Activated CD4-positive, alpha-beta T cell treated with anti-CD3 and anti-CD28 coated beads, Interleukin-2, amount 10 ng/mL, durations not matched to agents 24 days and 14 days (primary cell): ENCODE measurements around the gene SKAP1. TPM values are rescaled to one million over a fixed set of nuclear protein-coding genes. Genes with fewer than 3 reads are reported as not detected.

Experiments used
- DNase-seq: peaks from one replicate; pipeline ENCODE4 v3.0.0; 2022
- H3K27ac Mint-ChIP-seq: one replicate; pipeline ENCODE4 v1.8.0; 2022; ENCODE audit warnings: mild to moderate bottlenecking, mixed read lengths
- H3K27me3 Mint-ChIP-seq: one replicate; pipeline ENCODE4 v1.8.0; 2022; ENCODE audit warnings: mixed read lengths
- H3K36me3 Mint-ChIP-seq: one replicate; pipeline ENCODE4 v1.8.0; 2022; ENCODE audit warnings: low read depth, mild to moderate bottlenecking, mixed read lengths
- H3K4me1 Mint-ChIP-seq: one replicate; pipeline ENCODE4 v1.8.0; 2021; ENCODE audit warnings: mixed read lengths
- H3K4me3 Mint-ChIP-seq: one replicate; pipeline ENCODE4 v1.8.0; 2022; ENCODE audit warnings: mild to moderate bottlenecking, moderate library complexity, mixed read lengths
- H3K9me3 Mint-ChIP-seq: one replicate; pipeline ENCODE4 v1.8.0; 2021; ENCODE audit warnings: mixed read lengths
- intact Hi-C: fragments of 100-400 bp; cut with micrococcal nuclease; formaldehyde crosslinking; loops from one replicate; pipeline ENCODE4 v1.15.1; 2023
- total RNA-seq: library from RNA; stranded (reverse); gene quantifications from 2 replicates; pipeline ENCODE4 v1.2.3, GENCODE V29; 2022

The SKAP1 gene
- total RNA-seq, 1 donor from 2014 or later, result 59.3 TPM

DNA sequence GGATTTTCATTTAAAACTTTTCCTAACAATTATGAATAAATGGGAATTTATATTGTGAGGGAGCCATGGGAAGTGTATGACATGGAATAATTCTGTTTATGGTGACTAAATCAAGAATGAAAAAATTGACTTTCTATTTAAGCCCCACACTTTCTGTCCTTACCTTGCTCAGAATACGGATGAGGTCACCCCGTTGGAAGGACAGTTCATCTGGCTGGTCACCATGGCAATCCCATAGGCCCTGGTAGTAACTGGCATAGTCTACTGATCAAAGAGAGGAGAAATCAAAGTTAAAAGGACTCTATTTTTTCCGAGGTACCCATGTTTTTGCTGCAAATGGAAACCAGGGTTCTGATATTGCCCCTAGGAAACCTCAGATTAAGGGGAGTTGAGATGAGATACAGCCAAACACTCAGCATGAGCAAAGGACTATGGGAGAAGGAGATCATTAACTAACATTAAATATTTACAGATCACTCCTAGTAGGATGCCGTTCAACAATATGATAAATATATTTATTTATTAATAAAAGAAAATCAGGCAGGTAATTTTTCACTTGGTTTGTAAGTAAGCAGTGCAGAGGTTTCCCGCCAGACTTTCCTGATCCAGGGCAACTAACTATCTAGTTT, 267.6 kb downstream of the SKAP1 start:
- H3K27me3 Mint-ChIP-seq, result no peaks in the 10 kb centered on the region
- peaks cover 5% of the 10 kb centered on the region for H3K4me1 Mint-ChIP-seq
- no peak for DNase-seq
- no peak overlapping the region for H3K4me3 Mint-ChIP-seq
- H3K9me3 Mint-ChIP-seq, result no peaks in the 10 kb centered on the region
- H3K36me3 Mint-ChIP-seq, result peaks cover 26% of the 10 kb centered on the region
- intact Hi-C loops, result no loop called here
- H3K27ac Mint-ChIP-seq, result no peak overlapping the region

DNA sequence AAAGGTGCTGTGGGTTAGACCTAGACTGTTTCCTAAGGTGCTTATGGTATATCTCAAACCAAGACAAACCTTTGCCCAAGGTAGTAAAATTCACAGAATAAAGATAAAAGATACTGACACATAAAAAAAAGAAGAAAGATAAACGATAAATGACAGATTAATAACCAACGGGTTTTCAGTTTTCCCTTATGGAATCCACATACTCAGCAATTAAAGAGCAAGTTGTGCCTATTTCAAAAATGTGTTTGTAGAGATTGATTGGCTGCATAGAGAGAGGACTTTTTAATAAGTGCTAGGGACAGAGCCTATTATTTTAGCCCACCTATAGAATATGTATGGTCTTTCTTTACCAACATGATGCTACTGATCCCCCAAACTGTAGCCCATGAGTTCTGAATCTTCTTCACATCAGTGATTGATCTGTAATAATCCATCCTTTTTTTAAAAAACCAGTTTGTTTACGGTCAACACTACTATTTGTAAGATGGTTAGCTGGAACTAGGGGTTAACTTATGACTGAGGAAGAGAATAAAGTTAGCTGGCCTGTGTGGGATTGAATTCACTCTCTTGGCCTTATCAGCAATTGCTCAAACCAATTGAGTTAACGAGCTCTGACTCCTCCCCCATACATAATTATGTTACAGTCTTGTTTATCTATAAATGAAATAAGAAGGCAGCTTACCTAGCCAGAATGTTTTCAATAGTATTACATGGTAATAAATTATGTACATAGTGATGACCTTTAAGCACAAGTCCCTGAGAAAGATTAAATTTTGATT, 268.7 kb downstream of the SKAP1 start:
- intact Hi-C loops, result no loop called here
- Mint-ChIP-seq H3K4me3 (no peak overlapping the region), H3K36me3 (peaks cover 24% of the 10 kb centered on the region), H3K9me3 (no peaks in the 10 kb centered on the region), H3K4me1 (peaks cover 5% of the 10 kb centered on the region), H3K27ac (no peak overlapping the region), H3K27me3 (no peaks in the 10 kb centered on the region)
- no peak for DNase-seq

DNA sequence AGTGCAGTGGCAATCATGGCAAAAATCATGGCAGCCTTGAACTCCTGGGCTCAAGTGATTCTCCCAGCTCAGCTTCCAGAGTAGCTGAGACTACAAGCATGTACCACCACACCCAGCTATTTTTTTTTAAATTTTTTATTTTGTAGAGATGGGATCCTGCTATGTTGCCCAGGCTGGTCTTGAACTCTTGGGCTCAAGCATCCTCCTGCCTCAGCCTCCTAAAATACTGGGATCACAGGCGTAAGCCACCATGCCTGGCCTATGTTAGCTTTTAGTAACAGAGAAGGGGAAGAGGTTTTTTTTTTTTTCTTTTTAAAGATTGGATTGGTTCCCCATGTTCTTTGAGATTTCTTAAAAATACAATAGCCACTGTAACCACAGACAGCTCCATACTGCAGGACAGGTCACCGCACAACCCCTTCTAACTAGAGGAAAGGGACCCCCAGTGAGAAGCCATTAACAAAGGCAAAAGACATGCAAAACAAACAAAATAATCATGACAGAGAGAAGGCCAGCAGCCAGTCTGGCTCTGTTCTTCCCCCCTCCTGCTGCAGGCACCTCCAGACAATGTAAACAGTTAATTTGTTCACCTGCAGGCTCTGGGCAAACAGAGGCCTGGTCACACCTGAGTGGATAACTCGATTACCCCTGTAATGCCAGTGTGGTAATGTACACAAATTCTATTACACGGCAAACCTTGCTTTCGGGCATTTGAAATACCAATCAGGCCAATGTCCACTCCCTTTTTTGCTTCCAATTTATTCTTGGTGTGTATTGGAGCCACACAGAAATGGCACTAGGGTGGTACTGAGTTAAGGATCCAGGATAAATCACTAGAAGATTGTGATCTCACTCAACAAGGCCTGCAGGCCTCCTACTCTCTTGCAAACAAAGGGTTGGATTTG, 269.6 kb downstream of the SKAP1 start:
- Mint-ChIP-seq H3K4me3 (no peak overlapping the region), H3K4me1 (peaks cover 5% of the 10 kb centered on the region), H3K27me3 (no peaks in the 10 kb centered on the region), H3K27ac (no peak overlapping the region), H3K9me3 (no peaks in the 10 kb centered on the region), H3K36me3 (peaks cover 28% of the 10 kb centered on the region)
- no peak for DNase-seq
- intact Hi-C loops, result no loop called here

DNA sequence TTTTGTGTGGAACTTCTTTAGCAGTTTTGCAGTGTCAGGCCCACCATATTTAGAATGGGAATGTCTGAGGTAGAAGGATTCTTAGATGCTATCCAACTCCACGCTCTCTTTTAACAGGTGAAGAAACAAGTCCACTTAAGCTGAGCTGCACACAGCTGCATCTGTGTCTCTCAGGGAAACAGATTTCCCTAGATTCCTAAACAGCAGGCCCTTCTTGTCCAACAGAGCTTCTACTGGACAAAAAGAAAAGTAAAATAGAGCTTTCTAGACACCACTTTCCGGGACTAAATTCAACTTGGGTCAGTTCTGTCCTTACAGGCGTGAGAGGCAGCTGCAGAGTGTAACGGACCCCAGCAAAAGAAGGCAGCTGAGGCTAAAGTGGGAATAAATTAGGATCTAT, 270.8 kb downstream of the SKAP1 start:
- Mint-ChIP-seq H3K27me3 (no peaks in the 10 kb centered on the region), H3K27ac (no peak overlapping the region), H3K4me3 (no peak overlapping the region), H3K9me3 (no peaks in the 10 kb centered on the region), H3K36me3 (peaks cover 37% of the 10 kb centered on the region), H3K4me1 (peaks cover 5% of the 10 kb centered on the region)
- intact Hi-C loops, result no loop called here
- no peak for DNase-seq

DNA sequence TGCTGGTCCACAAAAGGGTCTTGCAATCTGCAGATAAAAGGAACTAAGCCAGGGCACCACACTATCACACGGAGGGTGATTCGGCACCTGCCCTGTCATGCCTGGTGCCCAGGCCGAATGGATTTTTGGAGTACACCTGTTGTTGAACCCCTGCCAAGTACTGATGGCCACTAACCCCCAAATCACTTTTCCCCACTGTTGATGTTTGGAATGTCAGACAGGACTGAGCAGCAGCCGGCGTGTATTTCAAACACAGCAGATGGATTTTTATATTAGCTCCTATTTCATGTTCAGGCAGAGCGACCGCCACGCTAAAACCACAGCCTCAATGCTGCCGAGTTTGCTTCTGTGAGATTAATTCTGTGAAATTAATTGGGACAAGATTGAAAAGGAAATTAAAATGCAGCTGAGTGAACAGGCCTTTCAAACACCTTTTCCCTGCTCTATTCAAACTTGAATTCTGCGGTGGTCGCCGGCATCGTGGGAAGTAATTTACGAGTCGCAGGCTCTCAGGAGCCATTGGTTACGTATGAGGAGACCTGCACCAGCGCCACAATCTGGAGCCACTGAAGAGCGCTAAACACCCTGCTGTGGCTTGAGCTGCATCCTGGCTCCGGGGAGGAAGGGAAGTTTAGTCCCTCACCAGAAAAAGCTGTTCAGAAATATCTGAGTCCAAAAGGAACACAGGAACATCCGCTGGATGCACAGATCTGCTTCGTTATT, 274.0 kb downstream of the SKAP1 start:
- Mint-ChIP-seq H3K4me3 (no peak overlapping the region), H3K9me3 (no peaks in the 10 kb centered on the region), H3K4me1 (no peaks in the 10 kb centered on the region), H3K36me3 (peaks cover 35% of the 10 kb centered on the region), H3K27ac (no peak overlapping the region), H3K27me3 (no peaks in the 10 kb centered on the region)
- intact Hi-C loops, result no loop called here
- DNase-seq, result no peak

DNA sequence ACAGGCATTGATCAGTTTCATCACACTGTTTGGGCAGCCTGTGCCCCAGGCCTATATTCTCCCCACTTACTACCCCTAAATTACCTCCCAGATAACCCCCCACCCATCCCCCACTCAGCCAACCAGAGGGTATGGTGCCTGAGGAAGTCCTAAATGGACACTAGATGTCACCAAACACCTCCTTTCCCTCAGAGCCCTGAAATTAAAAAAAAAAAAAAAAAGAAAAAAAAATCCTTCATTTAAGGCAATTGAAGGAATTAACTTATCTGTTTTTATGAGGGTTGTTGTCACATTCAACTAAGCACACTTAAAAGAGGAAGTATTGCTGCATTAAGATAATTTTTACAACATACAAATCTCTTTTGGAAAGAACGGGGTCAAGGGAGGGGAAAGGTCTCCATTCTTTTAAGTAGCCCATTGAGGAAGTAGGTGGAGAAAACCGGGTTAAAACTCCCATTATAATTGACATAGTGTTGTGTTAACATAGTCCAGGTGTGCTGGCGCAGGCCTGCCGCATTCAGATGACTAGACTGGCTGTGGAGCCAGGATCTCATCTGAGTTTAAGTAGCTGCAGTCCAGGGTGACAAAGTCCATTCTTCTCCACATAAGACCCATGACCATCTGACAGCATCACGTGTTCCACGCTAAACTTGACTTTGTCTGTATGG, 276.2 kb downstream of the SKAP1 start:
- Mint-ChIP-seq H3K4me3 (no peak overlapping the region), H3K27me3 (no peaks in the 10 kb centered on the region)
- DNase-seq, result no peak

DNA sequence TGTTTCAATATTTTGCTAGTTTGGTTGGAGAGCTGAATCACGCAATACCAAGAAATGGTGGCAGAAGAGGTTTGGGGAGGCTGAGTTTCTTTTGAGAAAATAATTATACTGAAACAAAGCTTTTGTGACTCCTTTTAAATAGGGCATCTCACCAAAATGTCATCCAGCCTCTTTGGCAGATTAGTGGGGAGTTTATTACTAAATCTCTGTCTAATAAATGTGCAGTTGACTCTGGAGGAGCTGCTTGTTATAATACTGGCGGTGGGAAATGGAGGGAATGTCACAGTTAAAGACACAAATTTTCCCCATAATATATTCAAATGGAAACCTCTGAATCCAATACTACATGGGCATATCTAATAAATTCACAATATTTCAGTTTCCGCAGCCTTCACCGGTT, 277.7 kb downstream of the SKAP1 start:
- intact Hi-C loops, result no loop called here

More for the DNA sequence above, 276.2 kb downstream of the SKAP1 start:
- no peaks in the 10 kb centered on the region for H3K4me1 Mint-ChIP-seq
- no peaks in the 10 kb centered on the region for H3K9me3 Mint-ChIP-seq
- intact Hi-C loops, result no loop called here
- H3K27ac Mint-ChIP-seq, result no peak overlapping the region
- peaks cover 35% of the 10 kb centered on the region for H3K36me3 Mint-ChIP-seq

DNA sequence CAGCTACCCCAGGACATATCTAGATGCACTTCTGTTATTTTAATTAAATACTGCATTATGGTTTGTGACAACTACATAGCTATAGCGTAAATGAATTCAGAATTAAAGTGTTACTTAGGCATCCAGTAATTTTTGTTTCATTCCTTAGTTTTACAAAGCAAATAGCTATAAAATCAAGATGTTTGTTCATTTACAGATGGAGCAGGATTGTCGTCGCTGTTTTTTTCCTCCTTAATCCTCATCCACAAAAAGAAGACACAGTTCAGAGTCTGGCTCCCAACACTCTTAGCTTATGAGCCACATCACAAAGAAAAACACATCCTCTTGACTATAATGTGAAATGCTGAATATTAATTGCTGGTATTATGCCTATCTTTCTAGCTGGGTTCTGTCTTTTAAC, 278.8 kb downstream of the SKAP1 start:
- no peak for DNase-seq
- no peaks in the 10 kb centered on the region for H3K9me3 Mint-ChIP-seq
- H3K27ac Mint-ChIP-seq, result no peak overlapping the region
- peaks cover 41% of the 10 kb centered on the region for H3K36me3 Mint-ChIP-seq
- H3K27me3 Mint-ChIP-seq, result no peaks in the 10 kb centered on the region
- no peak overlapping the region for H3K4me3 Mint-ChIP-seq
- H3K4me1 Mint-ChIP-seq, result no peaks in the 10 kb centered on the region
- intact Hi-C loops, result no loop called here

More for the DNA sequence above, 277.7 kb downstream of the SKAP1 start:
- no peaks in the 10 kb centered on the region for H3K27me3 Mint-ChIP-seq
- H3K36me3 Mint-ChIP-seq, result peaks cover 45% of the 10 kb centered on the region
- H3K9me3 Mint-ChIP-seq, result no peaks in the 10 kb centered on the region
- no peak overlapping the region for H3K4me3 Mint-ChIP-seq
- no peaks in the 10 kb centered on the region for H3K4me1 Mint-ChIP-seq
- no peak for DNase-seq
- H3K27ac Mint-ChIP-seq, result no peak overlapping the region

DNA sequence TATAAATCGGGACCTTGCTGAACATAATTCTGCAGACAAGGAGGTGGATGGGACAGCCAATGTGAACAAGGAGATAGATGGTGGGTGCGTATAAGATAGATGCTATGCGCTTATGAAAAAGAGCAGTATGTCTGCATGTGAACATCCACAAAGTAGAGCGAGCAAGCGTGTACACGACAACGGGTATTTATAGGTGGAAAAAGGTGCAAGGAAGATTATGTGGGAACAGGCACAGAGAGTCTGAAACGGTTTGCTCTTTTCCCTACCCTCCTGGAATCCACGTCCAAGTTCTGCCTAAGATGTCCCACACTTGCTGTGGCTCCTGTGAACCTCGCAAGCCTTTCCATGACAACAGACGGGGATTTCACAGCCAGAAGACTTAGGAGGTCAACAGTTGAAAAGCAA, 279.4 kb downstream of the SKAP1 start:
- intact Hi-C loops, result no loop called here
- Mint-ChIP-seq H3K27me3 (no peaks in the 10 kb centered on the region), H3K36me3 (peaks cover 40% of the 10 kb centered on the region), H3K27ac (no peak overlapping the region), H3K9me3 (no peaks in the 10 kb centered on the region), H3K4me1 (no peaks in the 10 kb centered on the region), H3K4me3 (no peak overlapping the region)
- DNase-seq, result no peak

DNA sequence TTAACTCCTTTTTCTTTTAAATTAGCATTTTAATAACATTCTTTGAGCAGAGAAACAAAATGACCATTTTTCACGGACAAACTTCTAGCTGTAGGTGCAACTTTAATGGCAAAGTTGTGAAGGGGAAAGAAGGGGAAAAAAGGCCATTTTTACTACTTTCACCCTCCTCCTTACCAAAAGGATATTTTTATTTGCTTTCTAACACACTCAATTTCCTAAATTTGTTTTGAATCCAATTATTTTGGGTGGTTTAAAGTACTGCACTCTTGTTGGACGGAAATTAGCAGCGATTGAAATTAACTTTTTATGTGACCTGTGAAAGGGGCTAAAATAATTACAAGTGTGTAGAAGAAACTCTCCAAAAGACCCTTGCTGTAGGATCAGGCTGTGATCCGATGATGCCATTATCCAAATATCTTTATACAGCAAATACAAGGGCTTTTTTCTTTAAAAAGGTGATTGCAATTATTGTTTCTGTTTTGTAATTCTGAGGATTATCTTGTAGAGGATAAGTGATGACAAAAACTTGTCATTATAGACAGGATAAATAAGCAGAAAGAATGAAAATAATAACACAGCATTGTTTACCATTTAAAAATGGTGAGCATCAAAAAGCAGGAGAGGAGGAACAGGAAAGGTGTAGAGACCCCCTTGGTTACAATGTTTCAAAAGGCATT, 280.1 kb downstream of the SKAP1 start:
- Mint-ChIP-seq H3K4me3 (no peak overlapping the region), H3K27ac (no peak overlapping the region), H3K4me1 (no peaks in the 10 kb centered on the region), H3K36me3 (peaks cover 39% of the 10 kb centered on the region), H3K27me3 (no peaks in the 10 kb centered on the region), H3K9me3 (no peaks in the 10 kb centered on the region)
- intact Hi-C loops, result no loop called here
- no peak for DNase-seq

DNA sequence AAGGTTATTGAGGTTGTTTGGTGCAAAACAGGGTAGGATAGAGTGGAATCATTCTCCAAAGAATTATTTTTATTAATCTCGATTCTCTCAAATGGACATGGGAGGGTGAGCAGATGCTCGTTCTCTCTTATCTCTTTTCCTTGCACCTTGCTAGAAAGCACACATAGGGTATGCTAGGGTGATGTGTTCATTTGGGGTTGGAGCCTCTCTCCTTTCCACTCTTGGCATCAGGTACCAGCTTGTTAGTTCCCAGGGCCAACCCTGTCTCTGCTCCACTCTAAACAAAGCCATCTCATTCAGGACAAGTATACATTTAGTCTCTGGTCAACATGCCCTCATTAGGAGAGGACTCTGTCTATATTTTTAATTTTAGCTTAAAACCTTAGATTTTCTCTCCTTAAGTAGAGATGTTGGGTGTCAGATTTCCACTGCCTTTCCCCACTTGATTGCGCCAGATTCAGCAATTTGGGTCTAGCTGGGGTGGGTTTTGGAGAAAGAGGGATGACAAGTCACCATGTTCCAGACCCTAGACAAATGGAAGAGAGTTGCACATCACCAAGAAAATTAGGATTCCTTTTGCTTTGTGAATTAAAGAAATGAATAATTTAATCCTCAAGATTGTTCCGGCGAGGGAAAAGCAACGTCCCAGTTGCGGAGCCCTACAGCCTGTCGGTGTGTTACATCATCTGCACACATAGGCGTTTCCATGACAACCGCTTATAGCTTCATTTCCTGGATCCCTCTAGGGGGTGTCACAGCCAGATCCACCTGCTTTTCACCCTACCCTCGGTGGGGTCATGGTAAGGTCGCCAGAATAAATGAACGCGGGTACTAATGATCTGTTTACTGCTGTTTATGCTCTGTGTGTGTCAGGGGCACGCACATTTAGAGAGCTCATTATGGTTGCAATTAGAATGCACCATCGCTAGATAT, 280.9 kb downstream of the SKAP1 start:
- Mint-ChIP-seq H3K9me3 (no peaks in the 10 kb centered on the region), H3K4me1 (no peaks in the 10 kb centered on the region), H3K36me3 (peaks cover 39% of the 10 kb centered on the region), H3K27ac (no peak overlapping the region), H3K27me3 (no peaks in the 10 kb centered on the region), H3K4me3 (no peak overlapping the region)
- intact Hi-C loops, result no loop called here
- DNase-seq, result no peak
